Measurements from ENCODE around the gene UNC5C. TPM values are rescaled to one million over a fixed set of nuclear protein-coding genes. Genes with fewer than 3 reads are reported as not detected.

UNC5C gene
- polyA plus RNA-seq, 1 of the 3 experiments (the other 2 are of a cell fraction): 3.3 TPM

DNA sequence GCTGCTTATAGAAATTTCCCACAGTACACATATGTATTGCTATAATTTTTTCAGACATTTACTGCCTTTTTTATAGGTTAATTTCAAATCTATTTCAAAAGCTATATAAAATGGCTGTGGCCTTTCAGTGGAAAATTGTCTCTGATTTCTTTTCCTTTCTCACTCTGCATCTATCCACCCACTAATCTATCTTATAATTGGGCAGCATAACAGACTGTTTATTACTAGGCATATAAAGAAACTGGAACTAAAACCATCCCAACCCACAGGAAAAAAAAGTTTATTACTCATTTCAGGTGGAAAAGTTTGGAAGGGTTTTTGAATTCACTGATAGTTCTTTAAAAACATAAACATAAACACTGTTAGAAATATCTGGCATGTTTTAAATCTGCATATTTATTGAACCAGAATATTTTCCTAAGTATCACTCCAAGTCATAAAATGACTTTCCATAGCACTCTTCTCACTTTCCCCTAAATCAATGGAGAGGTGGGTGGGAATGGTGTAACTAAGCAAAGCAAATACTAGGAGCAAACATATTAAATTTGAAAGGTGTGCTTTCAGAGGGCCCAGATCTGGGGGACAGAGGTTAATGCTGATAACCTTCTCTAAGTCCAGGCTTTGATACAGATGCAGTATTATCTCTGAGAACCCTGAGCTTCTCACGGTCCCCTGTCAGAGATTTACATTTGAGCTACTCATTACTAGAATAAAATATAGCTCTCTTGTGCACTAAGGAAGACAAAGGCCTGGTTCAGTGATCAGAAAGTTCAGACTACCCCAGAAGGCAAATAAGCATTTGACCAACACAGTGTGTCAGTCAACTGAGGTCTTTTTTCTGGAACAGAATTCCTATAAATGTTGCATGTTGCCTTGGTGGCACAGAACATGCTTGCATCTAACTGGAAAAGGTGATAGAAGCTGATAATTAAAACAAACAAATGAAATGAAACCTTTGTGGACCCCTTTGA lies 328.3 kb downstream of the UNC5C start:
- Histone ChIP-seq H3K9ac (no peak overlapping the region), H3K27ac (ENCODE audit: low read depth in 2 of 2, low read length in 1 of 2) (no peak overlapping the region), H3K79me2 (ENCODE audit: insufficient read depth) (no peaks in the 10 kb centered on the region), H3K27me3 (ENCODE audit: insufficient read depth) (no peaks in the 10 kb centered on the region), H3K9me2 (no peaks in the 10 kb centered on the region), H4K20me1 (ENCODE audit: insufficient read depth) (no peaks in the 10 kb centered on the region), H3F3A (replicated peaks; ENCODE audit: insufficient read depth) (no peaks in the 10 kb centered on the region), H3K4me1 (ENCODE audit: control insufficient read depth in 1 of 2, insufficient read depth in 2 of 2, low read depth in 1 of 2, low read length in 1 of 2) (peaks cover 0 to 7% of the 10 kb centered on the region in 2 experiments; a peak in 2 of 4 replicates), H2AFZ (ENCODE audit: low read depth) (no peak overlapping the region), H3K9me3 (no peaks in the 10 kb centered on the region), H3K4me3 (ENCODE audit: low read depth in 2 of 2, low read length in 1 of 2) (no peak overlapping the region), H3K4me2 (no peak overlapping the region), H3K36me3 (replicated peaks in 1 of 2; ENCODE audit: control insufficient read depth in 1 of 2, insufficient read depth in 2 of 2, low read length in 1 of 2) (peaks cover 4 to 58% of the 10 kb centered on the region in 2 experiments)
- ChIA-PET POLR2A (interaction anchor here (0.6 kb wide), 1 partner anchor 24 kb away, joined by 3 read pairs; no protein-coding TSS in a partner anchor), CTCF (no interaction called here)
- 89% methylated on average over 1 of the region's 1 CpG for WGBS (ENCODE audit: low lambda C conversion rate)
- TF ChIP-seq NRF1 (IDR thresholded peaks at IDR 0.05; ENCODE audit: low read depth, low read length) (no peak), TEAD4 (IDR thresholded peaks at IDR 0.05; ENCODE audit: borderline replicate concordance, insufficient read depth) (no peak), EZH2phosphoT487 (IDR thresholded peaks at IDR 0.05; ENCODE audit: borderline replicate concordance, low read depth) (no peak), GABPA (IDR thresholded peaks at IDR 0.05; ENCODE audit: low read depth) (no peak), JUND (IDR thresholded peaks at IDR 0.05) (no peak), FOSL2 (IDR thresholded peaks at IDR 0.05; ENCODE audit: borderline replicate concordance, low read depth) (no peak), TAF1 (IDR thresholded peaks at IDR 0.05; ENCODE audit: borderline replicate concordance, low read depth, low read length) (no peak), EP300 (IDR thresholded peaks at IDR 0.05; ENCODE audit: borderline replicate concordance in 1 of 2, low read depth in 1 of 2, low read length in 1 of 2) (no peak), MXI1 (IDR thresholded peaks at IDR 0.05; ENCODE audit: low read depth, low read length) (no peak), POLR2AphosphoS5 (IDR thresholded peaks at IDR 0.05; ENCODE audit: low read depth, low read length) (no peak), YY1 (IDR thresholded peaks at IDR 0.05; ENCODE audit: low read depth) (no peak), SIN3A (IDR thresholded peaks at IDR 0.05; ENCODE audit: borderline replicate concordance, low read depth, low read length) (no peak), RCOR1 (IDR thresholded peaks at IDR 0.05; ENCODE audit: low read length) (no peak), FOXJ3 (CRISPR knock-in tag; IDR thresholded peaks at IDR 0.05) (no peak), SMC3 (IDR thresholded peaks at IDR 0.05; ENCODE audit: low read depth, low read length) (no peak), CHD2 (IDR thresholded peaks at IDR 0.05; ENCODE audit: low read length, partially characterized antibody) (no peak)
- TF ChIP-seq, protein P1, sequence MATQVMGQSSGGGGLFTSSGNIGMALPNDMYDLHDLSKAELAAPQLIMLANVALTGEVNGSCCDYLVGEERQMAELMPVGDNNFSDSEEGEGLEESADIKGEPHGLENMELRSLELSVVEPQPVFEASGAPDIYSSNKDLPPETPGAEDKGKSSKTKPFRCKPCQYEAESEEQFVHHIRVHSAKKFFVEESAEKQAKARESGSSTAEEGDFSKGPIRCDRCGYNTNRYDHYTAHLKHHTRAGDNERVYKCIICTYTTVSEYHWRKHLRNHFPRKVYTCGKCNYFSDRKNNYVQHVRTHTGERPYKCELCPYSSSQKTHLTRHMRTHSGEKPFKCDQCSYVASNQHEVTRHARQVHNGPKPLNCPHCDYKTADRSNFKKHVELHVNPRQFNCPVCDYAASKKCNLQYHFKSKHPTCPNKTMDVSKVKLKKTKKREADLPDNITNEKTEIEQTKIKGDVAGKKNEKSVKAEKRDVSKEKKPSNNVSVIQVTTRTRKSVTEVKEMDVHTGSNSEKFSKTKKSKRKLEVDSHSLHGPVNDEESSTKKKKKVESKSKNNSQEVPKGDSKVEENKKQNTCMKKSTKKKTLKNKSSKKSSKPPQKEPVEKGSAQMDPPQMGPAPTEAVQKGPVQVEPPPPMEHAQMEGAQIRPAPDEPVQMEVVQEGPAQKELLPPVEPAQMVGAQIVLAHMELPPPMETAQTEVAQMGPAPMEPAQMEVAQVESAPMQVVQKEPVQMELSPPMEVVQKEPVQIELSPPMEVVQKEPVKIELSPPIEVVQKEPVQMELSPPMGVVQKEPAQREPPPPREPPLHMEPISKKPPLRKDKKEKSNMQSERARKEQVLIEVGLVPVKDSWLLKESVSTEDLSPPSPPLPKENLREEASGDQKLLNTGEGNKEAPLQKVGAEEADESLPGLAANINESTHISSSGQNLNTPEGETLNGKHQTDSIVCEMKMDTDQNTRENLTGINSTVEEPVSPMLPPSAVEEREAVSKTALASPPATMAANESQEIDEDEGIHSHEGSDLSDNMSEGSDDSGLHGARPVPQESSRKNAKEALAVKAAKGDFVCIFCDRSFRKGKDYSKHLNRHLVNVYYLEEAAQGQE (IDR thresholded peaks at IDR 0.05; ENCODE audit: low read depth, low read length): no peak
- TF ChIP-seq, protein P2, sequence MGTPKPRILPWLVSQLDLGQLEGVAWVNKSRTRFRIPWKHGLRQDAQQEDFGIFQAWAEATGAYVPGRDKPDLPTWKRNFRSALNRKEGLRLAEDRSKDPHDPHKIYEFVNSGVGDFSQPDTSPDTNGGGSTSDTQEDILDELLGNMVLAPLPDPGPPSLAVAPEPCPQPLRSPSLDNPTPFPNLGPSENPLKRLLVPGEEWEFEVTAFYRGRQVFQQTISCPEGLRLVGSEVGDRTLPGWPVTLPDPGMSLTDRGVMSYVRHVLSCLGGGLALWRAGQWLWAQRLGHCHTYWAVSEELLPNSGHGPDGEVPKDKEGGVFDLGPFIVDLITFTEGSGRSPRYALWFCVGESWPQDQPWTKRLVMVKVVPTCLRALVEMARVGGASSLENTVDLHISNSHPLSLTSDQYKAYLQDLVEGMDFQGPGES (IDR thresholded peaks at IDR 0.05; ENCODE audit: low read depth, low read length): no peak
- TF ChIP-seq, protein P3, sequence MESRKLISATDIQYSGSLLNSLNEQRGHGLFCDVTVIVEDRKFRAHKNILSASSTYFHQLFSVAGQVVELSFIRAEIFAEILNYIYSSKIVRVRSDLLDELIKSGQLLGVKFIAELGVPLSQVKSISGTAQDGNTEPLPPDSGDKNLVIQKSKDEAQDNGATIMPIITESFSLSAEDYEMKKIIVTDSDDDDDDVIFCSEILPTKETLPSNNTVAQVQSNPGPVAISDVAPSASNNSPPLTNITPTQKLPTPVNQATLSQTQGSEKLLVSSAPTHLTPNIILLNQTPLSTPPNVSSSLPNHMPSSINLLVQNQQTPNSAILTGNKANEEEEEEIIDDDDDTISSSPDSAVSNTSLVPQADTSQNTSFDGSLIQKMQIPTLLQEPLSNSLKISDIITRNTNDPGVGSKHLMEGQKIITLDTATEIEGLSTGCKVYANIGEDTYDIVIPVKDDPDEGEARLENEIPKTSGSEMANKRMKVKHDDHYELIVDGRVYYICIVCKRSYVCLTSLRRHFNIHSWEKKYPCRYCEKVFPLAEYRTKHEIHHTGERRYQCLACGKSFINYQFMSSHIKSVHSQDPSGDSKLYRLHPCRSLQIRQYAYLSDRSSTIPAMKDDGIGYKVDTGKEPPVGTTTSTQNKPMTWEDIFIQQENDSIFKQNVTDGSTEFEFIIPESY (IDR thresholded peaks at IDR 0.05; ENCODE audit: borderline replicate concordance, low read depth): no peak
- TF ChIP-seq, protein P4, sequence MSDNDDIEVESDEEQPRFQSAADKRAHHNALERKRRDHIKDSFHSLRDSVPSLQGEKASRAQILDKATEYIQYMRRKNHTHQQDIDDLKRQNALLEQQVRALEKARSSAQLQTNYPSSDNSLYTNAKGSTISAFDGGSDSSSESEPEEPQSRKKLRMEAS (IDR thresholded peaks at IDR 0.05; ENCODE audit: low read depth): no peak
- DNase-seq: no peak
